ENCODE results near the gene PPIL1. TPM values are rescaled to one million over a fixed set of nuclear protein-coding genes. Genes with fewer than 3 reads are reported as not detected.
"Not testable (repeated sequence)": the region's sequence is repeated elsewhere in the genome, so short reads cannot be mapped to it uniquely, and the experiment has no call there.

PPIL1 gene
- total RNA-seq, 2 experiments from 2014 or later, result 32.6 to 33.5 TPM

- H3K9me3 Mint-ChIP-seq (ENCODE audit: insufficient read depth), result no peaks in the 10 kb centered on the region
- ChIA-PET POLR2A (interaction anchor here (0.6 to 2.4 kb wide), 8 partner anchors 24 to 907 kb away, joined by 3 to 13 read pairs (median 4); partner anchors contain the start of genes C6orf89, MTCH1 and PPIL1), CTCF (interaction anchor here (0.7 to 7.0 kb wide), 13 partner anchors 9 to 110 kb away, joined by 3 to 45 read pairs (median 5); partner anchors contain the start of genes C6orf89 and PPIL1)
- peak overlapping the region; percentile 72 for H3K4me3 Mint-ChIP-seq
- peak overlapping the region; percentile 87 for H3K27ac Mint-ChIP-seq
- peaks cover 60% of the 10 kb centered on the region for H3K4me1 Mint-ChIP-seq (ENCODE audit: low read depth)
- H3K36me3 Mint-ChIP-seq (ENCODE audit: low read depth), result peaks cover 58% of the 10 kb centered on the region
- peak; percentile 49 for DNase-seq
- H3K27me3 Mint-ChIP-seq (ENCODE audit: low read depth), result no peaks in the 10 kb centered on the region
- ATAC-seq, result peak; percentile 45
Observed at GRCh38 chr6:36912030-36912454, 37.4 kb upstream of the PPIL1 start.

GRCh38 chr6:36908747-36909146 lies 34.1 kb upstream of the PPIL1 start:
- Mint-ChIP-seq H3K36me3 (ENCODE audit: low read depth) (peaks cover 55% of the 10 kb centered on the region), H3K4me1 (ENCODE audit: low read depth) (peaks cover 49% of the 10 kb centered on the region), H3K27me3 (ENCODE audit: low read depth) (no peaks in the 10 kb centered on the region), H3K9me3 (ENCODE audit: insufficient read depth) (no peaks in the 10 kb centered on the region), H3K27ac (no peak overlapping the region), H3K4me3 (no peak overlapping the region)
- POLR2A ChIA-PET, result interaction anchor here (0.7 kb wide), 1 partner anchor 297 kb away, joined by 4 read pairs; no protein-coding TSS in a partner anchor
- ATAC-seq (no peak), DNase-seq (no peak)
- CTCF ChIA-PET, result interaction anchor here (2.4 to 3.4 kb wide), 2 partner anchors 24 to 110 kb away, joined by 15 read pairs; partner anchors contain the start of gene C6orf89

GRCh38 chr6:36907781-36908180 lies 33.2 kb upstream of the PPIL1 start:
- CTCF ChIA-PET, result interaction anchor here (2.6 to 3.4 kb wide), 2 partner anchors 23 to 111 kb away, joined by 9 to 15 read pairs; partner anchors contain the start of gene C6orf89
- no peak for ATAC-seq
- H3K36me3 Mint-ChIP-seq (ENCODE audit: low read depth), result peaks cover 61% of the 10 kb centered on the region
- POLR2A ChIA-PET, result interaction anchor here (0.7 kb wide), 1 partner anchor 296 kb away, joined by 4 read pairs; no protein-coding TSS in a partner anchor
- no peaks in the 10 kb centered on the region for H3K27me3 Mint-ChIP-seq (ENCODE audit: low read depth)
- H3K4me3 Mint-ChIP-seq, result no peak overlapping the region
- peaks cover 39% of the 10 kb centered on the region for H3K4me1 Mint-ChIP-seq (ENCODE audit: low read depth)
- H3K27ac Mint-ChIP-seq, result no peak overlapping the region
- no peak for DNase-seq
- no peaks in the 10 kb centered on the region for H3K9me3 Mint-ChIP-seq (ENCODE audit: insufficient read depth)

- Mint-ChIP-seq H3K4me1 (ENCODE audit: low read depth) (peaks cover 29% of the 10 kb centered on the region), H3K36me3 (ENCODE audit: low read depth) (peaks cover 66% of the 10 kb centered on the region), H3K9me3 (ENCODE audit: insufficient read depth) (no peaks in the 10 kb centered on the region), H3K4me3 (no peak overlapping the region), H3K27me3 (ENCODE audit: low read depth) (no peaks in the 10 kb centered on the region), H3K27ac (peak overlapping the region; percentile 58)
- no peak for DNase-seq
- ATAC-seq, result no peak
- ChIA-PET POLR2A (no interaction called here), CTCF (interaction anchor here (0.9 to 3.4 kb wide), 4 partner anchors 10 to 112 kb away, joined by 3 to 15 read pairs (median 6); partner anchors contain the start of gene C6orf89)
Observed at GRCh38 chr6:36906539-36907325, 32.1 kb upstream of the PPIL1 start.

- ATAC-seq (no peak), DNase-seq (no peak)
- Mint-ChIP-seq H3K27me3 (ENCODE audit: low read depth) (no peaks in the 10 kb centered on the region), H3K4me1 (ENCODE audit: low read depth) (peaks cover 21% of the 10 kb centered on the region), H3K27ac (no peak overlapping the region), H3K4me3 (no peak overlapping the region), H3K9me3 (ENCODE audit: insufficient read depth) (no peaks in the 10 kb centered on the region), H3K36me3 (ENCODE audit: low read depth) (peaks cover 63% of the 10 kb centered on the region)
- CTCF ChIA-PET, result interaction anchor here (1.0 to 3.2 kb wide), 6 partner anchors 9 to 113 kb away, joined by 3 to 17 read pairs (median 8); partner anchors contain the start of gene C6orf89
- POLR2A ChIA-PET, result no interaction called here
Observed at GRCh38 chr6:36904851-36905393, 30.3 kb upstream of the PPIL1 start.

- Mint-ChIP-seq H3K4me3 (no peak overlapping the region), H3K27me3 (ENCODE audit: low read depth) (no peaks in the 10 kb centered on the region), H3K9me3 (ENCODE audit: insufficient read depth) (no peaks in the 10 kb centered on the region), H3K27ac (no peak overlapping the region), H3K36me3 (ENCODE audit: low read depth) (peaks cover 64% of the 10 kb centered on the region), H3K4me1 (ENCODE audit: low read depth) (peaks cover 22% of the 10 kb centered on the region)
- ChIA-PET POLR2A (interaction anchor here (0.7 to 0.9 kb wide), 2 partner anchors 9 to 11 kb away, joined by 3 read pairs; no protein-coding TSS in a partner anchor), CTCF (interaction anchor here (1.4 to 3.2 kb wide), 5 partner anchors 9 to 114 kb away, joined by 3 to 17 read pairs (median 8); partner anchors contain the start of gene C6orf89)
- DNase-seq, result no peak
- no peak for ATAC-seq
Observed at GRCh38 chr6:36904114-36904513, 29.5 kb upstream of the PPIL1 start.

- peaks cover 7% of the 10 kb centered on the region for H3K4me1 Mint-ChIP-seq (ENCODE audit: low read depth)
- H3K9me3 Mint-ChIP-seq (ENCODE audit: insufficient read depth), result no peaks in the 10 kb centered on the region
- ChIA-PET CTCF (interaction anchor here (1.2 to 3.8 kb wide), 4 partner anchors 13 to 120 kb away, joined by 3 to 33 read pairs (median 4); partner anchors contain the start of gene PPIL1), POLR2A (no interaction called here)
- ATAC-seq (peak; percentile 70), DNase-seq (peak; percentile 53)
- H3K36me3 Mint-ChIP-seq (ENCODE audit: low read depth), result peaks cover 30% of the 10 kb centered on the region
- H3K4me3 Mint-ChIP-seq, result no peak overlapping the region
- no peak overlapping the region for H3K27ac Mint-ChIP-seq
- no peaks in the 10 kb centered on the region for H3K27me3 Mint-ChIP-seq (ENCODE audit: low read depth)
Observed at GRCh38 chr6:36897609-36898008, 23.0 kb upstream of the PPIL1 start.

- H3K27me3 Mint-ChIP-seq (ENCODE audit: low read depth), result no peaks in the 10 kb centered on the region
- DNase-seq, result no peak
- H3K4me3 Mint-ChIP-seq, result no peak overlapping the region
- no peak for ATAC-seq
- H3K27ac Mint-ChIP-seq, result no peak overlapping the region
- POLR2A ChIA-PET, result no interaction called here
- no peaks in the 10 kb centered on the region for H3K9me3 Mint-ChIP-seq (ENCODE audit: insufficient read depth)
- CTCF ChIA-PET, result interaction anchor here (2.2 to 3.6 kb wide), 2 partner anchors 9 to 124 kb away, joined by 12 to 18 read pairs; partner anchors contain the start of gene C6orf89
- peaks cover 9% of the 10 kb centered on the region for H3K4me1 Mint-ChIP-seq (ENCODE audit: low read depth)
- peaks cover 23% of the 10 kb centered on the region for H3K36me3 Mint-ChIP-seq (ENCODE audit: low read depth)
Observed at GRCh38 chr6:36893976-36894932, 19.7 kb upstream of the PPIL1 start.

GRCh38 chr6:36891153-36891552 lies 16.6 kb upstream of the PPIL1 start:
- ChIA-PET POLR2A (interaction anchor here (0.7 kb wide), 1 partner anchor 90 kb away, joined by 3 read pairs; no protein-coding TSS in a partner anchor), CTCF (interaction anchor here (1.0 to 2.4 kb wide), 4 partner anchors 39 to 160 kb away, joined by 3 to 10 read pairs (median 5); no protein-coding TSS in a partner anchor)
- peaks cover 20% of the 10 kb centered on the region for H3K36me3 Mint-ChIP-seq (ENCODE audit: low read depth)
- not testable (repeated sequence) for DNase-seq; ATAC-seq; H3K9me3 Mint-ChIP-seq (ENCODE audit: insufficient read depth); H3K27ac Mint-ChIP-seq; H3K27me3 Mint-ChIP-seq (ENCODE audit: low read depth); H3K4me3 Mint-ChIP-seq
- peaks cover 26% of the 10 kb centered on the region for H3K4me1 Mint-ChIP-seq (ENCODE audit: low read depth)

GRCh38 chr6:36890112-36890663 lies 15.6 kb upstream of the PPIL1 start:
- H3K27me3 Mint-ChIP-seq (ENCODE audit: low read depth), result no peaks in the 10 kb centered on the region
- CTCF ChIA-PET, result interaction anchor here (0.6 to 3.0 kb wide), 9 partner anchors 14 to 132 kb away, joined by 3 to 26 read pairs (median 6); partner anchors contain the start of gene PPIL1
- ATAC-seq (no peak), DNase-seq (no peak)
- H3K9me3 Mint-ChIP-seq (ENCODE audit: insufficient read depth), result no peaks in the 10 kb centered on the region
- no peak overlapping the region for H3K4me3 Mint-ChIP-seq
- POLR2A ChIA-PET, result no interaction called here
- peaks cover 17% of the 10 kb centered on the region for H3K36me3 Mint-ChIP-seq (ENCODE audit: low read depth)
- peaks cover 30% of the 10 kb centered on the region for H3K4me1 Mint-ChIP-seq (ENCODE audit: low read depth)
- H3K27ac Mint-ChIP-seq, result no peak overlapping the region

Measured in activated CD8-positive, alpha-beta T cell treated with anti-CD3 and anti-CD28 coated beads, Interleukin-2, amount 10 ng/mL, durations not matched to agents 7 days and 5 days (primary cell).